ENCODE data around the gene LCAT.

Gene LCAT

GRCh38 chr16:67968400-67969253 is 24.7 kb upstream of the LCAT start, which contains the start of gene SLC12A4:
Gene SLC12A4, minus strand, starts transcription at chr16:67968637. Its CDS starts 84 bp downstream, at chr16:67968553.
- DNase-seq = peak; percentile 78

GRCh38 chr16:67967958-67968399 is 24.1 kb upstream of the LCAT start:
- DNase-seq = no peak

GRCh38 chr16:67967183-67967957 is 23.4 kb upstream of the LCAT start:
- DNase-seq = no peak

- no peak for DNase-seq
Measured at GRCh38 chr16:67966549-67967182, 22.7 kb upstream of the LCAT start.

DNA sequence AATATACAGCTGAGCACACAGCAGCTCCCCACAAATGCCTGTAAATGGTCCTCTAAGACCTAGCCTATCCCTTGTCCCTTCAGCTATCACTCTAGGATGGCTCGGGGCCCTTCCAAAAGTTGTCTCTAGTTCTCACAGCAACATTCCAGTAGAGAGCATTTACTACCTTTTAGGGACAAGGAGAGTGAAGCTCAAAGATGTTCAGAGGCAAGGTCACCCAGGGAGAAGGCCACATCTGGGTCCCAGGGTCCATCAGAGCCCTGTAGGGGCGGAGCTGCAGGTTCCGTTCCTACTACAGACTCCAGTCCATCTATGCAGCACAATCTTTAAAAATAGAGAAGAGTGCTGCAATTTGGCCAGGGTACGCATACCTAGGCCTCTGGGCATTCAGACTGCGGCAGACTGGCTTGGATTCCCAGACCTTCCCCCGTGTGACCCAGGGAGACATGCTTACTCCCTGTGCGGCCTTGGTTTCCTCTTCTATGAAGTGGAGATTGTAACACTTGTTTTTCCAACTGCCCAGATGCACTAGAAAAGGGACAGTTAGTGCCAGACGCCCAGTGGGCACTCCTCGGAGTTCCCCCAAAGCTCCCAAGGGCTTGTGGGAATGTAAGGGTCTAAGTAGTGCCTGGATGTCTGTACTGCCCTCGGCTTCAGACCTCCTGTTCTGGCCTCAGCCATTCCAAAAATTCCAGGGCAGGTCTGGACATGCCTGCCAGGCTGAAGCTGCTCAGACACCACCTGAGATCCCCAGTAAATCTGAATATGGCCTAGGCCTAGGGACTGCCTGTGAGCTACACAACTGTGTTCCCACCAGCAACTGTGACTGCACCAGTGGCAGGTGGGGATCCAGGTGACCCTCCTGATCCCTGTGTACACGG is 22.0 kb upstream of the LCAT start:
- DNase-seq = no peak

GRCh38 chr16:67964477-67965131 is 20.7 kb upstream of the LCAT start:
- no peak for DNase-seq

GRCh38 chr16:67963662-67964321 is 19.9 kb upstream of the LCAT start:
- no peak for DNase-seq

DNA sequence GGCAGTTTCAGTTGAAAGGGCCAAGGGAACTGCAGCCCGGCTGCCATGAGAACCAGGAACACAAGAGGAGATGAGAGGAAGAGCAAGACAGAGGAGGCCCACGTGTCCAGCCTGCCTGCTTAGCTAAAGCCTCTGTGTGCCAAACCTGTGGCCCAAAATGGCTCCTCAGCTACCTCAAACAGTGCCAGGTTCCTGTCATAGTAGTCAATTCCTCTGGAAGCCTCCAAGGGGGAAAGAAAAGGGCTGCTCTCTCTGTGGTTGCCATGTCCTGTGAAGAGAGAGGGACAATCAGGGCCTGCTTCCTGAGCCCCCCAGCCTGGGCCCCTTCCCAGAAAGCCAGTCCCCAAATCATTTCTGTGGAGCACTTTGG is 19.4 kb upstream of the LCAT start:
- no peak for DNase-seq

- DNase-seq = no peak
Measured at GRCh38 chr16:67962135-67962534, 18.2 kb upstream of the LCAT start.

- DNase-seq = no peak
Measured at GRCh38 chr16:67961551-67961957, 17.6 kb upstream of the LCAT start.

DNA sequence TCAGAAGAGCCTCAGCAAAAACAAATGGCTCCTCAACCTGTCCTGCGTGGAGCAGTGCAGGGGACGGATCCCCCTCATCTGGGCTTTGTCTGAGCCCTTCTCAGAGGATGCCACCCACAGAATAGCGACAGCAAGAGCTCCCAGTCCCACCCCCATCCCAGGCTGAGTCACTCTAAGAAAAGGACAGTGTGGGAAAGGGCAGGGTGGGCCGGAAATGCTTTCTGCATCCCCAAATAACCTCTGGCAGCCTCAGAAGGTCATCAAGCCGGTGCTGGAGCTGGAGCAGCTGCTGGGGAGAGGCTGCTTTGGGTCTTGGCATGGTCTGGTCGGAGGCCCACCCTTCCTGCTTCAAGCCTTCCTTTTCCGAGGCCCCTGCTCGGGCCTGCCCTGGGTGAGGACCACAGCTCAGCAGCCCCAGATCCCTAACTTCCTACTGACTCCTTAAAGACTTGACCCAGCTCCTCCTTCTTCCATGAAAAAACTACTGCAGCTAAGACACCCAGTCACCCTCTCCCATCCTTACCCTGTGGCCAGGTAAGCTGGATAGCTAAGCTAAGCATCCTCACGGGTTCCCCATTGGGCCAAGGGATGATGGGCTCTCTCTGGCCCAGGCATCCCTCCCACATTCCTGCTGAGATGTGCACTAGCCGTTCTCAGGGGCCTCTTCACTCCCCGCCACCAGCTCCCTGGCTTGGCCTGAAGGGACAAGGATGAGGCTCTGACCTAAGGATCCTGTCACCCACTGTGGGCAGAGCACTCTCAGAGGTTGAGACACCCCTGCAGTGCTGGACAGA is 15.8 kb upstream of the LCAT start:
- no peak for DNase-seq

- DNase-seq = no peak
Measured at GRCh38 chr16:67957622-67958021, 13.7 kb upstream of the LCAT start.

- DNase-seq = no peak
Measured at GRCh38 chr16:67954421-67955196, 10.7 kb upstream of the LCAT start.

DNA sequence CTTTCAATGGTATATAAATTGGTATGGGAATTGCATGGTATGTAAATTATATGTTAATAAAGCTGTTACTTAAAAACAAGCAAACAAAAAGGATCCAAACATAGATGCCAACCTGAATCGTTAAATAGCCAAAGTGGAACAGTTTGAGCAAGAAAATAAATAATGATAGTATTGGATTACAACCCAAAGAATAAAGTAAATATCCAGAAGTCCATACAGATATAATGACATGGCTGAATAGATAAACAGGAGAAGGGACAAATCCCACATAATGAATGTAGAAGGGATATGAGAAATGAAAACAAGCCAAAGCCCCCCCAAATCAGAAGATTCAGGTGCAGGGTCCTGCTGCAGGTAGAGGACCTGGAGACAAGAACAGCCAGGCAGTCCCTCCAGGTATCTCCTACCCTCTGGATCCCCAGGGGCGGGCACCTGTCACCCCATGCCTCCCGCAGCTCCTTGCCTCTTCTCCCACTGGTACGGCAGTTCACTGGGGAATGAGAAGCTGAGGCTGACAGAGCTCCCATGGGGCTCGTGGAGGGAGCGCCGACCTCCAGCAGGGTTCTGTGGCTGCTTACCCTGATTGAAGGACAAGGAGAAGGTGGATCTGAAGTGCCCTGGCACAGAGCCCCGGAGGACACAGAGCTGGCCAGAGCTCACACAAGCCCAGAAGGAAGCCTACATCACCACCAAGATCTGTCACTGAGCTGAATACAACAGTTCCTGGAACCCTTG is 9.9 kb upstream of the LCAT start:
- no peak for DNase-seq

GRCh38 chr16:67951485-67951884 is 7.6 kb upstream of the LCAT start:
- no peak for DNase-seq

- no peak for DNase-seq
Measured at GRCh38 chr16:67950335-67950843, 6.5 kb upstream of the LCAT start.

DNA sequence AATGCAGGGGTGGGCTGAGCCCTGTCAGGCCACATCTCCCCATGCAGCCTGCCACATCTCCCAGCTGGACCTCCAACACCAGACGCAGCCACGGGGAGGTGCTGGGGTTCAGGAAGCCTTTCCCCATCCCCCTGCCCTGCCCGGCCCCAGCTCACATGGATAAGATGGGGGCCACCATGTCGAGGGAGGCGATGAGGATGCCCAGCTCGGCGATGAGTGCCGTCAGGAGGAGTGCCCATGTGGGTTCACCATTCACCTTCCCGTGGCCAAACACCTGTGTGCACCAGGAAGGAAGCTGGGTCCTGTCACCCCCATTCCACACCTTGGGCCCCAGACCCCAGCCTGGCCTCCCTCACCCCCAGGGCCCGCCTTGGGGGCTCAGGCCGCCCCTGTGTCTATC is 5.7 kb upstream of the LCAT start:
- DNase-seq = no peak

DNA sequence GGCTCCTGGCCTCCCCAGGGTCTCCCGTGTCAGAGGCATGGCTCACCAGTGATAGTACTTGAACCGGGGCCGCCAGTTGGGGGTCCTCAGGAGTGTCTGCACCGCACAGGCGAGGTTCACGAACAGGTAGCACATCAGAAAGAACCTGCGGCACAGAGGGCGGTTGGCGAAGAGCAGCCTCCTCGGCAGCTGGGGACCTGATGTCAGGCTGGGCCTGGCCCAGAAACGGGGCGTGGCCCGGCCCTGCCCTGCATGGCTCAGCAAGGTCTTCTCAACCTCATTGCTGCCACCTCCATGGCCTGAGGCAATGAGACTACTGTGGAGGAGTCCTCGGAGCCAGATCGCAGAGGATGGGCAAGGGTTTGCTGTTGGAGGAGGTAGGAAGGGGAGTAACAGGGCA is 4.1 kb upstream of the LCAT start:
- no peak for DNase-seq
